HuH-7.5 (cell line): ENCODE measurements around the gene HTR3D.
"Not testable (repeated sequence)": the region's sequence is repeated elsewhere in the genome, so short reads cannot be mapped to it uniquely, and the experiment has no call there.

Source experiments
- DNase-seq: peaks from one replicate; pipeline ENCODE4 v3.0.0; 2011; ENCODE audit warnings: low spot score

The HTR3D gene

GRCh38 chr3:184016811-184017671 is 14.5 kb upstream of the HTR3D start:
- DNase-seq, result peak; percentile 56

GRCh38 chr3:184017672-184018423 is 13.7 kb upstream of the HTR3D start, which contains the start of gene ABCC5:
Gene ABCC5, minus strand, starts transcription at chr3:184017884. Its CDS starts 3,492 bp downstream, at chr3:184014392.
- peak; percentile 83 for DNase-seq

DNA sequence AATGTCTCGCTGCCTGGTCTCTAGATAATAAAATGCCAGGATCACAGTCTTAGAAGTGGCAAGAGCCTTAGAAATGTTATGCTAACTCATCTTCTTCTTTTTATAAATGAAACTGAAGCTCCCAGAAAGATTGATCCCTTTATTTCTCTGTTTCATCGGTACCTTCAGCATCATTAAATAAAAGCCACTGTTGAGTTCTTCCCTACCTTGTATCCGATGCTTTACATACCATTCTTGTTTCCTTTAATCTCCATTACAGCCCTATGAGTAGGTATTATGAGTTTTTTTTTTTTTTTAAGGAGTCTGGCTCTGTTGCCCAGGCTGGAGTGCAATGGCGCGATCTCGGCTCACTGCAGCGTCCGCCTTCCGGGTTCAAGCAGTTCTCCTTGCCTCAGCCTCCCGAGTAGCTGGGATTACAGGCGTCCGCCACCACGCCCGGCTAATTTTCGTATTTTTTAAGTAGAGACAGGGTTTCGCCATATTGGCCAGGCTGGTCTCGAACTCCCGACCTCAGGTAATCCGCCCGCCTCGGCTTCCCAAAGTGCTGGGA is 13.0 kb upstream of the HTR3D start:
- DNase-seq, result no peak

- DNase-seq, result no peak
These were observed 9.2 kb upstream of the HTR3D start for GRCh38 chr3:184022323-184022722.

DNA sequence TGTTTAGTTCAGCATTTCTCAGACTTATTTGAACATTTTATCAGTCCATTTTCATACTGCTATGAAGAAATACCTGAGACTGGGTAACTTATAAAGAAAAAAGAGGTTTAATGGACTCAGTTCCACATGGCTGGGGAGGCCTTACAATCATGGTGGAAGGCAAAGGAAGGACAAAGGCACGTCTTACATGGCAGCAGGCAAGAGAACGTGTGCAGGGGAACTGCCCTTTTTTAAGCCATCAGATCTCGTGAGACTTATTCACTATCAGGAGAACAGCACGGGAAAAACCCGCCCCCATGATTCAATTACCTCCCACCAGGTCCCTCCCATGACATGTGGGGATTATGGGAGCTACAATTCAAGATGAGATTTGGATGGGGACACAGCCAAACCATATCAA is 6.3 kb upstream of the HTR3D start:
- DNase-seq, result not testable (repeated sequence)

GRCh38 chr3:184028275-184028890 is 3.2 kb upstream of the HTR3D start:
- not testable (repeated sequence) for DNase-seq

- DNase-seq, result no peak
These were observed 2.1 kb upstream of the HTR3D start for GRCh38 chr3:184029443-184029842.

GRCh38 chr3:184030536-184030935 is 1.0 kb upstream of the HTR3D start:
- DNase-seq, result no peak

GRCh38 chr3:184037816-184038215 is 6.3 kb downstream of the HTR3D start:
- no peak for DNase-seq

GRCh38 chr3:184038307-184038706 is 6.8 kb downstream of the HTR3D start:
- not testable (repeated sequence) for DNase-seq

DNA sequence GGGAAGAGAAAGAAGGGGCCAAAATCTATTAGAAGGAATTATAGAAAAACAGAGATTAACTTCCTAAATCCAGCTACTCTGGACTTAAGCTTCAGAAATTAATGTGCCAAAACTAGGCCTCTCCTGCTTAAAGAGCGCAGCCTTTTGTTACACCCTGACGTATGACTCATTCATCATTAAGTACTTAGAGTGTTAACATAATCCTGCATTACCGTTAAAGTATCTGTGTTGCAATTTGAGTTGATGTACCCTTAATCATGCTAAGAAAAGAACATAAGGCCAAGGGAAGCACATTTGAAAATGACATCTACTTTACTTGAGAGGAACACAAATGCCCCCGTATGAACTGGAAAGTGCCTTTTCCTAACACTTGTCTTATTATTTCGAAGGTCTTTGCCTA is 7.9 kb downstream of the HTR3D start:
- no peak for DNase-seq

- DNase-seq, result peak; percentile 42
These were observed 8.5 kb downstream of the HTR3D start for GRCh38 chr3:184040010-184040409.

- DNase-seq, result no peak
These were observed 11.1 kb downstream of the HTR3D start for GRCh38 chr3:184042617-184043016.

DNA sequence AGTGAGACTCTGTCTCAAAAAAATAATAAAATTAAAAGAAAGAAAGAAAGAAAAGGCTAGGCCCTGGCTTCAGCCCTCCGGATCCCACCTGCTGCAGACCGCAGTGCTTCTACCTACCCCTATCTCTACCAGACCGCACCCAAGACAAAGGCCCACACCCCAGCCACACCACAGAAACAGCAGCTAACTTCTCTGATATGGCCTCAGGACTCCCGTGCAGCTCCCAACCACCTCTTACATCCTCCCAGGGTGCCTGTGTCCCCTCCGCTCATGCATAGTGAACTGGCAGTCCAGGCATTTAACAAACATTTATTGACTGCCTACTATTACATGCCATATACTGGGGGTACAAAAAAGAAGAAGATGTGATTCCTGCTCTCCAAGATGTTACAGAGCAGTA is 14.5 kb downstream of the HTR3D start:
- no peak for DNase-seq

DNA sequence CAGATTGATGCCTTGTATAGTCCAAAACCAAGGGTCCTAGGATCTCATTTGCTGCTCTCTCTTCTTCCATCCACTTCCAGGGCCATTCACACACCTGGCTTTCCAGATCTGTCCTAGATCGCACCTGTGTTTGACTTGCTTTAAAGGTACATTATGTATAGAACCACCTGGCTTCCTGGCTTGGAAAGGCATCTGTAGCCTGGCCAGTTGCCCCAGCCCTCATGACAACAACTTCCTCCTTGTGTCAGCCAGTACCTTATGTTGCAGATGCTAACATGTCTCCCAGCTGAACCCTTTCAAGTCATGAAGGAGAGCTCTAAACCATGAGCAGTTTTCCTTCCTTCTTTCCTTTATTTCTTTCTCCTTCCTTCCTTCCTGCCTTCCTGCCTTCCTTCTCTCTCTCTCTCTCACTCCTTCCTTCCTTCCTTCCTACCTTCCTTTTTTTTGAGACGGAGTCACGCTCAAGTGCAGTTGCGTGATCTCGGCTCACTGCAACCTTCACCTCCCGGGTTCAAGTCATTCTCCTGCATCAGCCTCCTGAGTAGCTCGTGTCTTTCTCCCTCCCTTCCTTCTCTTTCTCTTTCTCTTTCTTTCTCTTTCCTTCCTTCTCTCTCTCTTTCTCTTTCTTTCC is 18.8 kb downstream of the HTR3D start:
- DNase-seq, result no peak

GRCh38 chr3:184052767-184053166 is 21.2 kb downstream of the HTR3D start, which contains the start of gene HTR3C:
Gene HTR3C, plus strand, starts transcription at chr3:184053047. Its CDS starts 34 bp downstream, at chr3:184053081.
- DNase-seq, result no peak

- no peak for DNase-seq
These were observed 26.5 kb downstream of the HTR3D start for GRCh38 chr3:184058029-184058428.

GRCh38 chr3:184059424-184059823 is 27.9 kb downstream of the HTR3D start:
- DNase-seq, result no peak

- no peak for DNase-seq
These were observed 31.1 kb downstream of the HTR3D start for GRCh38 chr3:184062637-184063036.

GRCh38 chr3:184066211-184066610 is 34.7 kb downstream of the HTR3D start:
- no peak for DNase-seq

DNA sequence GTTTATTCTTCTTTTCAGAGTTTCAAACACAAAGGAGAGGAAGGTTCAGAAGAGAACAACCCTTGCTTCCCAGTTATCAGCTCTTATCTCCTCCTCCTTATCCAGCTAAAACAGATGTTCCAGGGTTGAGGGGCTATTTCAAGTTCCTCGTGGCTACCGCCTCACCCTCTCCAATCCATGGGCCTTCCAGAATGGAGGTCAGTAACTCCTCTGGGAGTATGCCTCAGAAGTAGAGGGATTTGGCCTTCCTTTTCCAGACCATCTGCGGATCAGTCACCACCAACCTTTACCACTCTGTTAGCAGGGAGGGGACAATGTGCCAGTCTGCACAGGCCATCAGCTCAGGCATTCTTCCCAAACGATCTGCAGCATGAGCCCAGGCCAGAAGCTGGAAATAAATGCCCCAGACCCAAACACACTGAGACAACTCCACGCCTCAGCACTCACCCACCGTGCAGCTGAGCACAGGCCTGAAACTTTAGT is 36.1 kb downstream of the HTR3D start:
- no peak for DNase-seq

DNA sequence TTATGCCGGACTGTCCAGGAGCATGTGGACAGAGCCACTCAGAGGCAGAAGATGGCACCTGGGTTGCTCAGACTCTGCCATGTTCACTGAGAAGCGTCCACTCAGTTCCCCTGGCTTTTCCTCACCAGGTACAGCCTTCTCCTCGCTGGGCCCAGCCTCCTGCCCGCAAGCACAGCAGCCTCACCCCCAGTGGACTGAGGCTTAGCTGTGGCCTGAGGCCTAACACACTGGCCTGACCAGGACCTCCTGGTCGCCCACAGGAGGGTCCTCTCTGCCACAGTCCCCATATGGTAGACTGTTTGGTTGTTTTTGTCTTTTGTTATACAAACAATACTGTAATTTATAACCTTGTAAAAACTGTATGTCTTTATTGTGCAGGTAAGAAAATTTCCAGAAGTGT is 36.8 kb downstream of the HTR3D start:
- DNase-seq, result no peak
